ENCODE measurements around the gene HOXC9. TPM values are rescaled to one million over a fixed set of nuclear protein-coding genes. Genes with fewer than 3 reads are reported as not detected.

The HOXC9 gene
- total and polyA plus RNA-seq, 2 of the 4 experiments (the other 2 are of a cell fraction) = 0.26 TPM; not detected in 1

DNA sequence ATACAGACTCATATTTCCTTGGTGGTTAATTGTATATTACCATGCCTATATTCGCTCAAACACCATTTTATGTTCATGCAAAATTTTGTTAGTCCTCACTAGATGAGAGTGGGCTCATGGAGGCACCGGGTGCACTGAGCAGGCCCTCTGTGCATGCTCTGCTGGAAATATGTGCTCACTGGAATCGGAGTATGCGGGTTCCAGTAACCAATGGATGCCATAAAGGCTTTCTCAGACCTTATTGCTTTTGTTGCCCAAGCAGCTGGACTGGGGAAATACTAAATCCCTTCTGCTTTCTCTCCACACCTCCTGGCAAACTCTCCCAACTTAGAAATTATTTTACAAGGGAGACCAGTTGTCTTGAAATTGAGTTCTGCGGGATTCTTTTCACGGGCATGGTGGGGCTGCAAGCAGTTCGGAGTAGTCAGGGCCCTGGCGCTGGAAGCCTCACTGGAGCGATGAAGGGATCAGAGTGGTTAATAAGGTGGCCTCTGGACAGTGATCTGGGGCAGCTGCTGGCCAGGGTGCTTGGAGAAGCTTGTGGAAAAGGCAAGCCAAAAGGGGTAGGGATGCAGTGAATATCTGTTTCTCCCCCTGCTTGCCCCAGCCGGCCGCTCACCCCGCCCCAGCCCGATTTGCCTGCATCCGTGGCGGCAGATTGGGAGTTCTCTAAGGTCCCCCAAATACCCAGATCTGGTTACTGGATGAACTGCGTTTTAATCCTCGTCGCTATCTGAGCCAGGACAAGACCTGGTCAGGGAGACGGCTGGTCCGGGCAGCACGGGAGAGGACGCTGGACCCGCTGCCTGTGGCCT is 20.8 kb downstream of the HOXC9 start:
- H3K9ac ChIP-seq (ENCODE audit: low read depth, low read length) = no peak overlapping the region
- CTCF ChIA-PET = no interaction called here
- peaks cover 85% of the 10 kb centered on the region for H3K27me3 ChIP-seq (ENCODE audit: control insufficient read depth, insufficient read depth, low read length)
- no peak overlapping the region for H2BK5ac ChIP-seq (ENCODE audit: low read depth, low read length, poor library complexity, severe bottlenecking)
- H3K9me1 ChIP-seq (ENCODE audit: insufficient read depth, low read length) = no peaks in the 10 kb centered on the region
- no peaks in the 10 kb centered on the region for H3K36me3 ChIP-seq (ENCODE audit: control insufficient read depth, insufficient read depth, low read length)
- H2AK9ac ChIP-seq (replicated peaks; ENCODE audit: low read depth, low read length, poor library complexity) = no peak overlapping the region
- no peak for DNase-seq
- 69% methylated on average over 16 of the region's 23 CpGs; no CpG with 5 or more reads in 1 of the 2 experiments for WGBS, 2 experiments (ENCODE audit: extremely low coverage in 2 of 2, insufficient read length in 1 of 2)
- no peak for ATAC-seq (ENCODE audit: low read depth)
- no peaks in the 10 kb centered on the region for H3K79me1 ChIP-seq (ENCODE audit: low read depth in 1 of 2, low read length in 2 of 2)
- no peak overlapping the region for H3K27ac ChIP-seq (ENCODE audit: insufficient read depth, low read length)
- POLR2A ChIA-PET (ENCODE audit: unreplicated experiment) = no interaction called here
- in situ Hi-C loops (cut with MboI; ENCODE audit: low sequenced_read_pairs) (no loop called here), intact Hi-C loops (cut with micrococcal nuclease) (no loop called here), dilution Hi-C loops (cut with HindIII; ENCODE audit: low sequenced_read_pairs, unreplicated experiment) (no loop called here)
- H4K91ac ChIP-seq (ENCODE audit: insufficient read depth, low read depth, low read length) = no peak overlapping the region
- no peak overlapping the region for H2BK15ac ChIP-seq (ENCODE audit: low read depth, low read length)
- H3K4ac ChIP-seq (ENCODE audit: low read depth, low read length) = no peak overlapping the region
- BruUV-seq (replicated peaks) = no TSS peak
- H4K20me1 ChIP-seq (ENCODE audit: insufficient read depth, low read length) = no peaks in the 10 kb centered on the region
- no peak overlapping the region for H2BK20ac ChIP-seq (ENCODE audit: low read depth, low read length)
- no peak overlapping the region for H4K8ac ChIP-seq (ENCODE audit: low read depth in 2 of 2, low read length in 2 of 2)
- H3K14ac ChIP-seq (replicated peaks; ENCODE audit: low read depth, low read length) = no peak overlapping the region
- TF ChIP-seq RCOR1 (IDR thresholded peaks at IDR 0.05; ENCODE audit: insufficient replicate concordance, low read length) (no peak), RFX5 (IDR thresholded peaks at IDR 0.05; ENCODE audit: low read depth, low read length) (no peak), FOS (IDR thresholded peaks at IDR 0.05; ENCODE audit: low read depth, low read length) (no peak), CHD1 (IDR thresholded peaks at IDR 0.05; ENCODE audit: low read depth, low read length) (no peak), NFE2L2 (IDR thresholded peaks at IDR 0.05; ENCODE audit: low read depth, low read length) (no peak), RAD21 (IDR thresholded peaks at IDR 0.05; ENCODE audit: low read length) (no peak), BHLHE40 (IDR thresholded peaks at IDR 0.05; ENCODE audit: low read depth, low read length) (no peak), MAZ (IDR thresholded peaks at IDR 0.05; ENCODE audit: borderline replicate concordance, low read depth, low read length) (no peak), CEBPB (IDR thresholded peaks at IDR 0.05; ENCODE audit: low read depth, low read length) (no peak), POLR2A (IDR thresholded peaks at IDR 0.05; ENCODE audit: low read depth, low read length) (no peak)
- TF ChIP-seq, protein P1, sequence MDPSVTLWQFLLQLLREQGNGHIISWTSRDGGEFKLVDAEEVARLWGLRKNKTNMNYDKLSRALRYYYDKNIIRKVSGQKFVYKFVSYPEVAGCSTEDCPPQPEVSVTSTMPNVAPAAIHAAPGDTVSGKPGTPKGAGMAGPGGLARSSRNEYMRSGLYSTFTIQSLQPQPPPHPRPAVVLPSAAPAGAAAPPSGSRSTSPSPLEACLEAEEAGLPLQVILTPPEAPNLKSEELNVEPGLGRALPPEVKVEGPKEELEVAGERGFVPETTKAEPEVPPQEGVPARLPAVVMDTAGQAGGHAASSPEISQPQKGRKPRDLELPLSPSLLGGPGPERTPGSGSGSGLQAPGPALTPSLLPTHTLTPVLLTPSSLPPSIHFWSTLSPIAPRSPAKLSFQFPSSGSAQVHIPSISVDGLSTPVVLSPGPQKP (IDR thresholded peaks at IDR 0.05; ENCODE audit: borderline replicate concordance, low read depth, low read length) = no peak
- TF ChIP-seq, protein P2, sequence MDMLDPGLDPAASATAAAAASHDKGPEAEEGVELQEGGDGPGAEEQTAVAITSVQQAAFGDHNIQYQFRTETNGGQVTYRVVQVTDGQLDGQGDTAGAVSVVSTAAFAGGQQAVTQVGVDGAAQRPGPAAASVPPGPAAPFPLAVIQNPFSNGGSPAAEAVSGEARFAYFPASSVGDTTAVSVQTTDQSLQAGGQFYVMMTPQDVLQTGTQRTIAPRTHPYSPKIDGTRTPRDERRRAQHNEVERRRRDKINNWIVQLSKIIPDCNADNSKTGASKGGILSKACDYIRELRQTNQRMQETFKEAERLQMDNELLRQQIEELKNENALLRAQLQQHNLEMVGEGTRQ (IDR thresholded peaks at IDR 0.05; ENCODE audit: low read depth, low read length) = no peak
- no peaks in the 10 kb centered on the region for H3K9me3 ChIP-seq (ENCODE audit: control insufficient read depth, insufficient read depth, low read length)
- H3K56ac ChIP-seq (ENCODE audit: extremely low read depth, insufficient read depth, low read length) = no peak overlapping the region
- H2BK120ac ChIP-seq (ENCODE audit: low read depth, low read length) = no peak overlapping the region
- no peak overlapping the region for H3K18ac ChIP-seq (ENCODE audit: low read depth, low read length)
- no peak overlapping the region for H2AK5ac ChIP-seq (ENCODE audit: low read depth, low read length)
- no peak overlapping the region for H3K4me2 ChIP-seq (ENCODE audit: low read depth, low read length)
- no peaks in the 10 kb centered on the region for H3K4me1 ChIP-seq (ENCODE audit: control insufficient read depth, insufficient read depth, low read length)
- H2AFZ ChIP-seq (replicated peaks; ENCODE audit: low read length, poor library complexity) = no peak overlapping the region
- H3K23ac ChIP-seq (ENCODE audit: low read depth, low read length) = no peak overlapping the region
- no peak overlapping the region for H3K4me3 ChIP-seq (ENCODE audit: insufficient read depth, low read depth, low read length)
- no peak overlapping the region for H4K5ac ChIP-seq (ENCODE audit: low read depth, low read length)
